BE2C (cell line): ENCODE results near the gene OPRD1.

Source experiments
- DNase-seq: peaks from one replicate; pipeline ENCODE4 v3.0.0-alpha.2; 2020
- H3K27me3 ChIP-seq: fragments of 250-450 bp; sonication (Bioruptor Pico); 2 replicates; pipeline ENCODE4 v1.5.1; 2020; ENCODE audit warnings: mild to moderate bottlenecking
- H3K36me3 ChIP-seq: fragments of 250-450 bp; sonication (Bioruptor Pico); 2 replicates; pipeline ENCODE4 v1.5.1; 2020; ENCODE audit warnings: mild to moderate bottlenecking
- H3K4me1 ChIP-seq: fragments of 250-450 bp; sonication (Bioruptor Pico); 2 replicates; pipeline ENCODE4 v1.5.1; 2020
- H3K4me3 ChIP-seq: 2 replicates; pipeline ENCODE4 v1.5.1; 2011; ENCODE audit warnings: low read depth, low read length
- H3K9me3 ChIP-seq: fragments of 250-450 bp; sonication (Bioruptor Pico); 2 replicates; pipeline ENCODE4 v1.5.1; 2020
- CTCF ChIP-seq: IDR thresholded peaks from 2 replicates; pipeline ENCODE4 v1.5.1; 2012; ENCODE audit warnings: mild to moderate bottlenecking, low read depth, low read length

Gene OPRD1

GRCh38 chr1:28862571-28863403 lies 50.8 kb downstream of the OPRD1 start:
- DNase-seq, result no peak
- H3K4me1 ChIP-seq, result no peaks in the 10 kb centered on the region; the same call in 1 of the 2 replicates
- H3K27me3 ChIP-seq, result no peaks in the 10 kb centered on the region
- H3K4me3 ChIP-seq, result no peak overlapping the region
- no peaks in the 10 kb centered on the region for H3K9me3 ChIP-seq
- no peak for TF ChIP-seq CTCF
- peaks cover 26% of the 10 kb centered on the region for H3K36me3 ChIP-seq

GRCh38 chr1:28864695-28865094 lies 52.7 kb downstream of the OPRD1 start:
- no peak overlapping the region for H3K4me3 ChIP-seq
- H3K9me3 ChIP-seq, result no peaks in the 10 kb centered on the region
- no peaks in the 10 kb centered on the region for H3K4me1 ChIP-seq
- no peak for TF ChIP-seq CTCF
- H3K36me3 ChIP-seq, result peaks cover 16% of the 10 kb centered on the region
- no peak for DNase-seq
- H3K27me3 ChIP-seq, result no peaks in the 10 kb centered on the region

- peaks cover 6% of the 10 kb centered on the region for H3K36me3 ChIP-seq
- TF ChIP-seq CTCF, result no peak
- H3K27me3 ChIP-seq, result no peaks in the 10 kb centered on the region
- no peaks in the 10 kb centered on the region for H3K4me1 ChIP-seq
- no peak overlapping the region for H3K4me3 ChIP-seq
- no peaks in the 10 kb centered on the region for H3K9me3 ChIP-seq
- no peak for DNase-seq
Measured at GRCh38 chr1:28865997-28866650, 54.2 kb downstream of the OPRD1 start.

- Histone ChIP-seq H3K36me3 (peaks cover under 1% of the 10 kb centered on the region), H3K27me3 (no peaks in the 10 kb centered on the region), H3K4me1 (no peaks in the 10 kb centered on the region), H3K9me3 (no peaks in the 10 kb centered on the region), H3K4me3 (no peak overlapping the region)
- DNase-seq, result no peak
- TF ChIP-seq CTCF, result no peak
Measured at GRCh38 chr1:28867850-28868249, 55.9 kb downstream of the OPRD1 start.

- H3K4me3 ChIP-seq, result no peak overlapping the region
- no peaks in the 10 kb centered on the region for H3K36me3 ChIP-seq
- H3K27me3 ChIP-seq, result no peaks in the 10 kb centered on the region
- H3K9me3 ChIP-seq, result no peaks in the 10 kb centered on the region
- no peak for DNase-seq
- H3K4me1 ChIP-seq, result no peaks in the 10 kb centered on the region
- no peak for TF ChIP-seq CTCF
Measured at GRCh38 chr1:28869952-28870351, 58.0 kb downstream of the OPRD1 start.
